Nephron (organoid): Measurements from ENCODE around the gene ZSCAN1.

Experiments
- H3K27ac Mint-ChIP-seq, 3 experiments: 2 replicates each; pipeline ENCODE4 v1.8.0; 2020; ENCODE audit warnings: mixed read lengths in 3 of 3, mild to moderate bottlenecking in 2 of 3, moderate library complexity in 1 of 3
- H3K27me3 Mint-ChIP-seq: 2 replicates; pipeline ENCODE4 v1.8.0; 2021; ENCODE audit warnings: low read depth, mild to moderate bottlenecking, moderate library complexity, mixed read lengths
- H3K36me3 Mint-ChIP-seq: 2 replicates; pipeline ENCODE4 v1.8.0; 2020; ENCODE audit warnings: low read depth, mixed read lengths
- H3K4me1 Mint-ChIP-seq: 2 replicates; pipeline ENCODE4 v1.8.0; 2020; ENCODE audit warnings: mixed read lengths
- H3K4me3 Mint-ChIP-seq, 3 experiments: 2 replicates each; pipeline ENCODE4 v1.8.0; 2020; ENCODE audit warnings: mild to moderate bottlenecking in 3 of 3, mixed read lengths in 3 of 3, moderate library complexity in 2 of 3
- H3K9me3 Mint-ChIP-seq: 2 replicates; pipeline ENCODE4 v1.8.0; 2020; ENCODE audit warnings: mixed read lengths
- TF ChIP-seq, protein P1 (sequence below), 3 experiments: fragments of 200-600 bp; sonication (generic); IDR thresholded peaks; one replicate each; pipeline ENCODE4 v1.5.0; 2021; ENCODE audit warnings: antibody characterized with exemption in 3 of 3; ENCODE audit not compliant: unreplicated experiment in 3 of 3

ZSCAN1 gene

DNA sequence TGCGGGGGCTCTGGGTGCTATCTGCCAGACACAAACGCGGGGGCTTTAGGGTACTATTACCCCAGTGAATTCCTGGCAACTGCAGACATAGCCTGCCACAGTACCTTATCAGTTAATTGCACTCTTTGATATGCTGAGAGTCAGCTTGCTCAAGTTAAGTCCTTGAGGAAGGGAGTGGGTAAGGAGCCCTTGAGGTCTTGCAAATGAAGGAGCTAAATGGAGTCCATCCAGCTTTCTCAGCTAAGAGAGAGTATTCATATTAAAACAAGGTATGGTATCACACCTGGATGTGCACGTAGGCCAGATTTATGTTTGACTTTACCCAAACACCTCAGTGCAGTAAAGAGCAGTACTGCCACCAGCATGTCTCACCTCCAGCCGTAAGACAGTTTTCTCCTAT lies 19.7 kb upstream of the ZSCAN1 start:
- TF ChIP-seq, protein P1, sequence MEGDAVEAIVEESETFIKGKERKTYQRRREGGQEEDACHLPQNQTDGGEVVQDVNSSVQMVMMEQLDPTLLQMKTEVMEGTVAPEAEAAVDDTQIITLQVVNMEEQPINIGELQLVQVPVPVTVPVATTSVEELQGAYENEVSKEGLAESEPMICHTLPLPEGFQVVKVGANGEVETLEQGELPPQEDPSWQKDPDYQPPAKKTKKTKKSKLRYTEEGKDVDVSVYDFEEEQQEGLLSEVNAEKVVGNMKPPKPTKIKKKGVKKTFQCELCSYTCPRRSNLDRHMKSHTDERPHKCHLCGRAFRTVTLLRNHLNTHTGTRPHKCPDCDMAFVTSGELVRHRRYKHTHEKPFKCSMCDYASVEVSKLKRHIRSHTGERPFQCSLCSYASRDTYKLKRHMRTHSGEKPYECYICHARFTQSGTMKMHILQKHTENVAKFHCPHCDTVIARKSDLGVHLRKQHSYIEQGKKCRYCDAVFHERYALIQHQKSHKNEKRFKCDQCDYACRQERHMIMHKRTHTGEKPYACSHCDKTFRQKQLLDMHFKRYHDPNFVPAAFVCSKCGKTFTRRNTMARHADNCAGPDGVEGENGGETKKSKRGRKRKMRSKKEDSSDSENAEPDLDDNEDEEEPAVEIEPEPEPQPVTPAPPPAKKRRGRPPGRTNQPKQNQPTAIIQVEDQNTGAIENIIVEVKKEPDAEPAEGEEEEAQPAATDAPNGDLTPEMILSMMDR (IDR thresholded peaks at IDR 0.05; ENCODE audit: unreplicated experiment in 3 of 3) = no peak
- no peak overlapping the region for H3K27ac Mint-ChIP-seq
- H3K4me1 Mint-ChIP-seq = no peaks in the 10 kb centered on the region
- peaks cover 44% of the 10 kb centered on the region for H3K36me3 Mint-ChIP-seq
- peaks cover 63% of the 10 kb centered on the region for H3K9me3 Mint-ChIP-seq
- no peak overlapping the region for H3K4me3 Mint-ChIP-seq
- no peaks in the 10 kb centered on the region for H3K27me3 Mint-ChIP-seq

DNA sequence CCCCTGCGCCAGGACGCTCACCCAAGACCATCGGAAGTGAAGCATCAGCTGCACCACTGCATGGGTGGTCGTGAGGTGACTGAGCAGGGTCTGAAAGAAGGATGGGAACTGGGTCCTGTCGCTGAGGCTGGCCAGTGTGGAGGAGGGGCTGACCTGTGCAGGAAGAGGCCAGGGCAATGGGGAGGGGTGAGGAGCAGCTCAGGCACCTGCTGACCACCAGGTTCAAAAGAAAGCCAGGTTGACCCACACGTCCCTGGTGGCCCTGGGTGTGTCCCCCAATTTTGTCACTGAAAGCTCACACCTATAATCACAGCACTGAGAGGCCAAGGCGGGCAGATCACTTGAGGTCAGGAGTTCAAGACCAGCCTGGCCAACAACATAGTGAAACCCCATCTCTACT lies 13.7 kb upstream of the ZSCAN1 start:
- no peak overlapping the region for H3K4me3 Mint-ChIP-seq
- H3K36me3 Mint-ChIP-seq = peaks cover 4% of the 10 kb centered on the region
- H3K27ac Mint-ChIP-seq = no peak overlapping the region
- no peaks in the 10 kb centered on the region for H3K4me1 Mint-ChIP-seq
- peaks cover 6% of the 10 kb centered on the region for H3K27me3 Mint-ChIP-seq
- peaks cover 47% of the 10 kb centered on the region for H3K9me3 Mint-ChIP-seq
- TF ChIP-seq, protein P1 (IDR thresholded peaks at IDR 0.05; ENCODE audit: unreplicated experiment in 3 of 3) = no peak

DNA sequence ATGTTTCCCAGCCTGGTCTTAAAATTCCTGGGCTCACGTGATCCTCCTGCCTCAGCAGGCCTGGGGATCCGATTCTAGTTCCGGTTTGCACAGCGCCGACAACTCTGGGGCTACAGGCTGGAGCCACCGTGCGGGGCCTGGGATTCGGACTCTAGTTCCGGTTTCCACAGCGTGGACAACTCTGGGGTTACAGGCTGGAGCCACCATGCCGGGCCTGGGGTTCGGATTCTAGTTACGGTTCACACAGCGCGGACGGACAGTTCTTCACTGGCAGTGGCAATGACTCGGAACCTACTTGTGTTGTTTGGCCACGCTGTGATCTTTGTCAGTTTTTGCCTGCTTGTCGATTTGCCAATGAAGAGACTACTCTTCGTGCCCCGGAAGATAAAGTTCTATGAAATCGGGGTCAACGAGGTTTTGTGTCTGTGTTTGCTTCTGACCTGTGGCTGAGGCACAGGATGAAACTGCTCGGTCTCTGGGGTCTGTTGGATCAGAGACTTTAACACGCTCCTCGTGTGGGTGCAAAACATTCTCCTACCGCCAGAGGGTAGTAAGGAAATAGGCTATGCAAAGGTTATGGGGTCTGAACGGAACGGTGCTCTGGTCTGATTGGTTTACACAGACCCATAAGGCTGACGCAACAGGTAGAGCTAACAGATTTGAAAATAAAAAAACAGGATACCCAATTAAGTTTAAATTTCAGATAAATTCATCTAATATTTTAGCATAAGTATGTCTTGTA lies 12.1 kb upstream of the ZSCAN1 start:
- H3K27me3 Mint-ChIP-seq = peaks cover 6% of the 10 kb centered on the region
- H3K4me3 Mint-ChIP-seq = no peak overlapping the region
- TF ChIP-seq, protein P1 (IDR thresholded peaks at IDR 0.05; ENCODE audit: unreplicated experiment in 3 of 3) = no peak

DNA sequence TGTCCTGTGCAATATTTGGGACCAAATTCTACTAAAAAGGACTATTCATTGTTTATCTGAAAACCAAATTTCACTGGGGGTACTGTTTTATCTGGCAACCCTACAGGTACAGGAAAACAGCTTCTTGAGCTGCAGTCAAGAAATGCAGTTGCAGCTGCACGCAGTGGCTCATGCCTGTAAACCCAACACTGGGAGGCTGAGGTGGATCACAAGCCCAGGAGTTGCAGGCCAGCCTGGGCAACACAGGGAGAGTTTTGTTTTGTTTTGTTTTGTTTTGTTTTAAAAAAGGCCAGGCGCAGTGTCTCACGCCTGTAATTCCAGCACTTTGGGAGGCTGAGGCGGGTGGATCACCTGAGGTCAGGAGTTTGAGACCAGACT lies 11.6 kb upstream of the ZSCAN1 start:
- Mint-ChIP-seq H3K9me3 (peaks cover 48% of the 10 kb centered on the region), H3K27me3 (peaks cover 6% of the 10 kb centered on the region), H3K27ac (no peak overlapping the region), H3K36me3 (no peaks in the 10 kb centered on the region), H3K4me3 (no peak overlapping the region), H3K4me1 (no peaks in the 10 kb centered on the region)
- TF ChIP-seq, protein P1 (IDR thresholded peaks at IDR 0.05; ENCODE audit: unreplicated experiment in 3 of 3) = no peak

More for the DNA sequence above, 12.1 kb upstream of the ZSCAN1 start:
- H3K4me1 Mint-ChIP-seq = no peaks in the 10 kb centered on the region
- H3K36me3 Mint-ChIP-seq = no peaks in the 10 kb centered on the region
- peaks cover 48% of the 10 kb centered on the region for H3K9me3 Mint-ChIP-seq
- no peak overlapping the region for H3K27ac Mint-ChIP-seq

DNA sequence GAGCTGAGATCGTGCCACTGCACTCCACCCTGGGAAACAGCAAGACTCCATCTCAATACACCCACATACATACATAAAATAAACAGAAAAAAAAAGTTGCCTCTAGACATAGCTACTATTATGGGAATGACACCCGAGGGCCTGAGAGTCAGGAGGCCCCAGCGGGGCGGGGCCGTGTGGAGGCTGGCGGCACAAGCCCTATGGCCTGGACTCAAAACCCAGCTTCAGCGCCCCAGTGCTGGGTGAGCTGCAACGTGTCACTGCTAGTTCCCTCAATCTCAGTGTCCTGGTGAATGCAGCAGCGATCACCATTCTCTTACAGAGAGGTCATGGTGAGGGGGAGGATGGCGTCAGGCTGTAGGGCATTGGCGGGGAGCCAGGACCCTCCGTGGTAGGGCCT lies 9.2 kb upstream of the ZSCAN1 start:
- H3K9me3 Mint-ChIP-seq = peaks cover 54% of the 10 kb centered on the region
- H3K27me3 Mint-ChIP-seq = peaks cover 6% of the 10 kb centered on the region
- no peak overlapping the region for H3K27ac Mint-ChIP-seq
- H3K4me3 Mint-ChIP-seq = no peak overlapping the region
- H3K4me1 Mint-ChIP-seq = no peaks in the 10 kb centered on the region
- TF ChIP-seq, protein P1 (IDR thresholded peaks at IDR 0.05; ENCODE audit: unreplicated experiment in 3 of 3) = no peak
- peaks cover 3% of the 10 kb centered on the region for H3K36me3 Mint-ChIP-seq

DNA sequence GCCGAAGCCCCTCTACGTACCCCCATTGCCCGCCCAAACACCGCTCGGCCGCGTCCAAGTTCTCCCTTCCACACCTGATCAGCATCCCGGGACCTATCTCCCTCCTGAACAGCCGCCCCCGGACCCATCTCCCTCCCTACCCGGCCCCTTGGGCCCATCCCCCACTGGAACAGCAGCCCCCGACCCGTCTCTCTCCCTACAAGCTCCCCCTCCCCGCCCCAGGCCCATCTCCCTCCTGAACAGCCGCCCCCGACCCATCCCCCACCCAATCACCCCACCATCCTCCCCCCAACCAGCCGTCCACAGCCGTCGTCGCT lies 610 bp downstream of the ZSCAN1 start:
- Mint-ChIP-seq H3K27ac (peak overlapping the region; percentile 37 to 83 (median 69)), H3K9me3 (peaks cover 30% of the 10 kb centered on the region), H3K4me1 (no peaks in the 10 kb centered on the region), H3K4me3 (peak overlapping the region; percentile 82 to 88 (median 88)), H3K27me3 (peaks cover 5% of the 10 kb centered on the region), H3K36me3 (peaks cover 16% of the 10 kb centered on the region)
- TF ChIP-seq, protein P1 (IDR thresholded peaks at IDR 0.05; ENCODE audit: unreplicated experiment in 3 of 3) = no peak
